GM21390 (cell line): ENCODE results near the gene CD101.
A peak's percentile ranks its signal among the peaks of the same experiment; 100 is the strongest.

ENCODE experiments used
- ATAC-seq: cut with Tn5 transposase; IDR thresholded peaks from one replicate; pipeline ENCODE4 v1.9.1; 2021; ENCODE audit not compliant: unreplicated experiment

CD101 gene

GRCh38 chr1:117047271-117047670 is 45.7 kb downstream of the CD101 start:
- ATAC-seq: no peak

GRCh38 chr1:117049857-117050256 is 48.3 kb downstream of the CD101 start:
- no peak for ATAC-seq

- peak; percentile 90 for ATAC-seq
Observed at GRCh38 chr1:117051224-117052064, 49.9 kb downstream of the CD101 start.

GRCh38 chr1:117054068-117054467 is 52.5 kb downstream of the CD101 start:
- no peak for ATAC-seq

GRCh38 chr1:117058810-117059209 is 57.2 kb downstream of the CD101 start:
- ATAC-seq: no peak

- peak; percentile 27 for ATAC-seq
Observed at GRCh38 chr1:117059334-117059677, 57.7 kb downstream of the CD101 start.

DNA sequence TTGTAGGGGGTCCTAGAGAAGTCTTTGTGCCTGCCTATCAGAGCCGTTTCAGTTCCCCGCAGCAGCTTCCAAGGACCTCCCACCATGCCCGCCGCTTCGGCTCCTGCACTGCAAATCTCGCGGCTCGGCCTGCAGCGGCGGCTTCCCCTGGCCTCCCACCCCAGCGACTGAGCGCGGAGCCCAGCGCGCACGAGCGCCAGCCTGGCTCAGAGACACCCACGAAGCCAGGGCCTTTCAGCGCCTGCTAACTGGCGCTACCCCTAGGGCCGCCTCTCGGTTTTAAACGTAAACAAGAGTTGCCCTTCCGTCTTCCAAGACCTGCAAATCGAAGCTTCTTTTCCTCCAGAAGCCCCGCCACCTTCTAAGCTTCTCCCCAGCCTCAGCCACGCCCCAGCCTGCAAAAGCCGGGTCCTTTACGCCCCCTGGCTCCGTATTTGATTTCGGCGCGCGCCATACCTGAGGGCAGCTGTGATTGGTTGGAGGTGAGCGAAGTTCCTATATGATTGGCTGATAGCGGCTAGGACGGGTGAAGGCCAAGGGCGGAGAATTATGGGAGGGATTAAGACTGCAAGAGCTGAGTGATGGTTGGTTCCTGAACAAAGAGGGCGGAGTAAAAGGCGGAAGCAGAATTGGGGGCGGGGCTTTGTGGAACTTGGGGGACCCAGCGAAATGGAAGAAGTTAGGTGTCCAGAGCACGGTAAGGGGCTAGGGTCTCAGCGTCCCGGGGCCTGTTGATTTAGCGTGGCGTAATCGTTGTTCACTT is 58.3 kb downstream of the CD101 start, which contains the start of gene TTF2:
TTF2 (plus strand) TSS at position 649 of the 763 bp plus-strand sequence; CDS start at position 670, 21 bp downstream.
- peak; percentile 93 for ATAC-seq

DNA sequence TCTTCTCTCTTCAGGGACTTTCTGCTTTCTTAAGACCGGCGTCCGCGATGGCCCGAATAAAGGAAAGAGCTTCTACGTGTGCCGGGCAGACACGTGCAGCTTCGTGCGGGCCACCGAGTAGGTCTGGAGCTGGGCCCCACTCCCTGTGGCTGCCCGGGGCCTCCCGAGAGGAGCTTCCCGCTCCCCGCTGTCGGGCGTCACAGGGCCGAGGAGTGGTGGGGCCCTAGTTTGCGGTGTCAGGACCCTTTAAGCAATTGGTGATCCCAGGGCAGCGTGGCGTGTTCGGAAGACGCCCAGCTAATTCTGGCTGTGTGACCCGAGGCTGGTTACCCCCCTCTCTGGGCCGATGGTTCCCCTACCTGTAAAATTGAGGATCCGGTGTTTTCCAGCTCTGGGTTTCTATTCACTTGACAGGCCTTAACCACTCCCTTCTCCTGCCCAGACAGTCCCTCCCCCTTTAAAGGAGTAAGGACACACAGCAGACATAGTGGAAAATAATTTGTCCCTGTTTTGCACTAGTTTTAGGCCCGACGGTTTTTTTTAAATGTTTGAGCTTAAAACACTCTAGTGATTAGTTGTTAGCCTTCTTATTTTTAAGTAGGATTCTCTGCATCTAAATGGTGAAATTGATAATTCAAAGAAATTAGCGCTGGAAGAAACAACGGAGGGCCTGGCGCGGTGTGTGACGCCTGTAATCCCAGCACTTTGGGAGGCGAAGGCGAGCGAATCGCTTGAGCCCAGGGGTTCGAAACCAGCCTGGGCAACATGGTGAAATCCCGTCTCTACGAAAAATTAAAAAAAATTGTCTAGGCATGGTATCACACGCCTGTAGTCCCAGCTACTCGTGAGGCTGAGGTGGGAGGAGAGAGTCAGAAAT is 59.1 kb downstream of the CD101 start:
- peak; percentile 3 for ATAC-seq

DNA sequence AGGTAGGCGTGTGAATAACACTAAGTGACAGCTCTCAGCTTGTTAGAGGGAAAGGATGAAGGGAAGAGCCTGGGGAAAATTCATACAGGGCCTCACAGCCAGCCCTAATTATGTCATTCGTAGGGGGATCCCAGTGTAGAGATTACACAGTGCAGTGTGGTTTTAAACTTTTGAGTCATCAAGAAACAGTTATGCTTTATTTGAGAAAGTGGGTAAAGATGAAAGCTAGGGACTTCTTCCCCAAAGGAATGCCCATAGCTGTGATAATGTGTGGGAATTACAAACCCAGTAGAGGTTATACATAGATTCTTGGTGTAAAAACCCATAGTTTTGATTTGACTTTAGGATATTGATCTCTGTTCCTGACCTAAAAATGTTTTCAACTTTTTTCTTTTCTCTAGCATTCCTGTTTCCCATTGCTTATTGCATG is 60.4 kb downstream of the CD101 start:
- ATAC-seq: no peak

- ATAC-seq: no peak
Observed at GRCh38 chr1:117066367-117066766, 64.8 kb downstream of the CD101 start.

- peak; percentile 56 for ATAC-seq
Observed at GRCh38 chr1:117067533-117068370, 66.2 kb downstream of the CD101 start.

- ATAC-seq: no peak
Observed at GRCh38 chr1:117068580-117068979, 67.0 kb downstream of the CD101 start.

DNA sequence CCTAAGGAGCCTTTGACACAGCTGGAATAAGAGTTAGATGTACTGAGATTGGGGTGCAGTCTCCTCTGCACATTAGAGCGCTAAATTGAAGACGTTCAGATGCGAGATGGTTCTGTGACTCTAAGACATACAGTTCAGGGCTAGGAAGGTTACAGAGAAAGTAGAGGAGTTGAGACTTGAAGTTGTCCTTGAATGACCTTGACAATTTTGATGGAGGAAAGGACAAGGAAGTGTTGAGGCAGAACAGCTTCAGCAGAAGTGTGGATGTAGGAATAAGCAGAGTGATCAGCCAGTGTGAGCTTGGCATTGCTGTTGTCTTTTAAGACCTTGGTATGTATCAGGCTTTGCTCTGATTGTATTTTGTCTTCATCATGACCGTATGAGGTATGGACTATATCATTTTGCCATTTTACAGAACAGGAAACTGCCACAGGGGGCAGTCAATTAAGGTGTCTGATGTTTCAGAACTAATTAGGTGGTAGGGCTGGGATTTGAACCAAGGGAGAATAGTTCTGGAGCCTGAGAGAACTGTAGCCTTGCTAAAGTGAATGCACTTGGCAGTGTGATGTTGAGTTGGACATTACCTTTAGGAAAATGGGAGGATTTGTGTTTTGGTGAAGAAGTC is 67.8 kb downstream of the CD101 start:
- ATAC-seq: no peak

DNA sequence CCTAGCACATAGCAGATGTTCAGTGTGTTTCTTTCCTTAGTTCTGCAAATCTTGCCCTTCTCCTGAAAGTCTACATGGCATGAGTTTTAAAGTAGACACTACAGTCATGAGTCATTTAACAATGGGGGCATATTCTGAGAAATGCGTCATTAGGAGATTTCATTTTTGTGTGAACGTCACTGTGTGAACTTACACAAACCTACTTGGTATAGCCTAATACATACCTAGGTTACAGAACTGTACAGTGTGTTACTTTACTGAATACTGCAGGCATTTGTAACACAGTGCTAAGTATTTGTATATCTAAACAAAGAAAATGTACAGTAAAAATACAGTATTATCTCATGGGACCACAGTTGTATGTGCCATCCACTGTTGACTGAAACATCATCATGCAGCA is 68.6 kb downstream of the CD101 start:
- no peak for ATAC-seq

GRCh38 chr1:117076648-117077047 is 75.1 kb downstream of the CD101 start:
- no peak for ATAC-seq

GRCh38 chr1:117077267-117077666 is 75.7 kb downstream of the CD101 start:
- ATAC-seq: no peak

GRCh38 chr1:117079737-117080136 is 78.2 kb downstream of the CD101 start:
- ATAC-seq: no peak

DNA sequence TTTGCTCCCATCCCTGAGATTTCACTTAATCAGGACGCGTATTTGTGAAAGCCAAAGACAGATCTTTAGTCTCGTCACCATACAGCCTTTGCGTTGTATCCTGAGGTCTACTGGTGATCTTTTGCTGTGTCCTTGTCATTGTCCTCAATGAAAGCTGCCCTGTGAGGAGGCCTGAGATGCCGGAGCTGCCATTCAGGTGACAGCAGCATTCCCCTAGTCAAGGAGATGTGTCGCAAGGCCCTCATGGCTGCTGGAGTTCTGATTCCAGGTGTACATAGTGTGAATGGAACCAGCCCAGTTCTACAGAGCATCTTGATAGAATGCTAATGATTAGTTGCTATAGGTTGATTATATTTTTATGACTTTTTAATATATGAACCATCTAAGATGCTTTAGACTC is 82.7 kb downstream of the CD101 start:
- no peak for ATAC-seq
